T-helper 1 cell (primary cell): ENCODE data around the gene FAM227B.
"Not testable (repeated sequence)": the region's sequence is repeated elsewhere in the genome, so short reads cannot be mapped to it uniquely, and the experiment has no call there.

Source experiments
- DNase-seq, 5 donors: peaks; one replicate each; pipeline ENCODE4 v3.0.0-alpha.2; 2012 to 2020

The FAM227B gene

DNA sequence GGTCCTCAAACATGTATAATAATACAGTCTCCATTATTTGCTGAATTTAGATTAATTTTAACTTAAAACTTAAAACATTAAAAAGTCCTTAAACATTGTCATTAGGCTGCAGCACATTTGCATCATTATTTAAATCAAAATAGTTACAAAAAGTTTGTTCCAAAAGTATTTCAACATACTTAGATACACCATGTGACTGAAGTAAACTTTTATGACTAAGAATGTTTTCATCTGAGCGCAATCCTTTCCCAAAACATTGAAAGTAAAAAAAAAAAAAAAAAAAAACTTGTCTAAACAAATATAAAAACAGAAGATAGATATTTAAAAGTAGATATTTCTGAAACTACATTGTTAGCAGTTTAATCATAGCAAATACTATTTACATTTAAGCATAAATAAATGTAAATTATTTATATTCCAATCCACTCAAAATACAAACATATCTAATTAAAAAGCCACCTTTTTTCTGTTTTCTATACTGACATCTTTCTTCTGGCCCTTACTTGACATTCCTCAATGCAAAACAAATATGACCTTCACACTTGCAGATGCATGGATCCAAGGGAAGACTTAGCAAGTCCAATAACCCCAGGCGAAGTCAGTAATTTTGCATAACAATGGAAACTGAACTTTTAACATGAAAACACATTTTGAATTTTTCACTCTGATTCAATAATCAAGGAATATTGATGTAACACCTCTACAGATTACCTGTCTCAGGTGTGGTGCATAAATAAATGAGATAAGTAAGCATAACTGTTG is 10.3 kb downstream of the FAM227B start:
- DNase-seq: no peak

DNA sequence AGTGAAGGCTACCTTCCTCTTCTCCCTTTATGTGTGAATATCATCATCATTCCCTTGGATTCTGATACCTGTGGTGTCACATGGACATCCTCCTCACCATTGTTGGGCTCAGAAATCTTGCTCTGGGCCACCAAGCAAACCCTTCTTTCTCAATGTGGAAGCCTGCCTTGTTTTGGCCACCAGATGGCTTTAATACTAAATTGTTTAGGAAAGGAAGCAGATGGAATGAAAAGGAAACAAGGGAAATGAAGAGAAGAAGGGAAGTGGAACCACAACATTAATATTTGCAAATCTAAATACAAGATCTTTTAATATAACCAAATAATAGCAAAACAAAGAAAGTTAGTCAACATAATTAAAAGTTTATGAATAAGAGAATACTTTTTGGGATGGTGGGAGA is 14.0 kb downstream of the FAM227B start:
- no peak for DNase-seq

DNA sequence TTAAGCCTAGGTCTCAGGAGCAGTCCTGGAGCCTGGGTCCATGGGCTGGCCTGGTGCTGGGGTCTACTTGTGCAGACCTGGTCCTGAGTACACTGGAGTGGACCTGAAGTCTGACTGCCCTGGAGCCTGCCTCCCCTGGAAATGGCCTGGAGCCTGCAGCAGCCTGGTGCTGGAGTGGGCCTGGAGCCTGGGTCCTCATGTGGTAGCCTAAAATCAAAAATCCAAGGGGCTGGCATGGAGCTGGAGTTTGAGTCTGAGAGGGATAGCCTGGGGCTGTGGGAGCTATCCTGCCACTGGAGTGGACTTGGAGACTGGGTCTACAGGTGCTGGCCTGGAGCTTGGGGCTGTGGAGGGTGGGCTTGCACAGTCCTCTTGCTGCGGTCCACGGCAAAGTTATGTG is 15.0 kb downstream of the FAM227B start:
- DNase-seq: no peak

DNA sequence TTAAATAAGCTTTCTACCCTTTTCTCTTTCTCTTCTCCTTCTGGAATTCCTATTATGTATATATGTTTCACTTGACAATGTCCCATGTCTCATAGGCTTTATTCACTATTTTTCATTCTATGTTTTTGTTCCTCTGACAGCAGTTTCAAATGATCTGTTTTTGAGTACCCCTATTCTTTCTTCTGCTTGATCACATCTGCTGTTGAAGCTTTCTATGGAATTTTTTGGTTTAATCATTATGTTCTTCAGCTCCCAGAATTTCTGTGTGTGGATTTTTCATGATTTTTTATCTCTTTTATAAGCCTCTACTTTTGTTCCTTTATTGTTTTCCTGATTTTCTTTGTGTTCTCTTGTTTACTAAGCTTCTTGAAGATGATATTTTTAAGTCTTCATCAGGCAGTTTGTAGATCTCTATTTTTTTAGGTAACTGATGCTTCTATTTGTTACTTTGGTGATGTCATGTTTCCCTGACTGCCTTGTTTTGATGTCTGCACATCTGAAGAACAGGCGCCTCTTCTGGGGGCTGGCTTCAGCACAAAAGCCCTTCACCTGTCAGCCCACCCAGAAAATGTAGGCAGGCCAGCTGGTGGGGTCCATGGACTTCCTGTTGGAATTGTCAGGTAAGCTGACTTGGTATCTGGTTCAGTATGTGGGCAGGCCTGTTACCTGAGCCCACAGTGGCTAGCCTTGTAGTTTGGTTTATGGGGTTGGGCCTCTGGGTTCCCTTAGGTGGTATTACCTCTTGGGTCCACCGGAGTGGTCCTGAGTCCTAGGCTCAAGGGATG is 15.8 kb downstream of the FAM227B start:
- no peak for DNase-seq

- not testable (repeated sequence) for DNase-seq
These were observed 27.7 kb downstream of the FAM227B start for GRCh38 chr15:49592829-49593316.

GRCh38 chr15:49589030-49589429 is 31.6 kb downstream of the FAM227B start:
- DNase-seq: no peak

GRCh38 chr15:49573421-49573820 is 47.2 kb downstream of the FAM227B start:
- no peak for DNase-seq

- no peak for DNase-seq
These were observed 49.9 kb downstream of the FAM227B start for GRCh38 chr15:49570672-49571071.

GRCh38 chr15:49570174-49570573 is 50.4 kb downstream of the FAM227B start:
- no peak for DNase-seq

DNA sequence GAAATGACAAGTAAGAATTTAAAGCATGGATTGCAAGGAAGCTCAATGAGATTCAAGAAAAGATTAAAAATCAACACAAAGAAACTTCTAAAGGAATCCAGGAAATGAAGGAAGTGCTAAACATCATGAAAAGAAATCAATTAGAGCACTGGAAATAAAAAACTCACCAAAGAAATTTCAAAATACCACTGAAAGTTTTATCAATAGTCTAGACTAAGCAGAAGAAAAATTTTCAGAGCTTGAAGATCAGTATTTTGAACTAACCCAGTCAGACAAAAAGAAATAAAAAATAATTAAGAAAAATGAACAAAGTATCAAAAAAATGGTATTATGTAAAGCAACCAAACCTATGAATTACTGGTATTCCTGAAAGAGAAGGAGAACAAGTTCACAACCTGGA is 60.6 kb downstream of the FAM227B start:
- DNase-seq: no peak

DNA sequence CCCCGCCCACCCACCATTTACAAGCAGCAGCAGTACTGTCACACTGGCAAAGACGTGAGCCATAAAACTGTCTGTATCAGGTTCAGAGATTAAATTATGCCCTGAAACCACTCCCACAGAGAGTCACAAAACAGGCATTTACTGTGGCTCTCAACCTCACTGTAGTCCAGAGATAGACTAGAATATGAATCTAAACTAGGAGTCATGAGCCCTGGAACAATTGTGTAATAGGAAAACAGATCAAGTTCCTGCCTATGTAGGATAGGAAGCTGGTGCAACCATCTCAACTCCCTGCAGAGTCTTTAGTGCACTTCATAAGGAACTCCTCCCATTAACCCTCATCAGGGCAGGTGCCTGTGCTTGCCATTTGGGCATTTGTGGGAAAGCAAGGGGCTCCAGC is 61.7 kb downstream of the FAM227B start:
- no peak for DNase-seq

DNA sequence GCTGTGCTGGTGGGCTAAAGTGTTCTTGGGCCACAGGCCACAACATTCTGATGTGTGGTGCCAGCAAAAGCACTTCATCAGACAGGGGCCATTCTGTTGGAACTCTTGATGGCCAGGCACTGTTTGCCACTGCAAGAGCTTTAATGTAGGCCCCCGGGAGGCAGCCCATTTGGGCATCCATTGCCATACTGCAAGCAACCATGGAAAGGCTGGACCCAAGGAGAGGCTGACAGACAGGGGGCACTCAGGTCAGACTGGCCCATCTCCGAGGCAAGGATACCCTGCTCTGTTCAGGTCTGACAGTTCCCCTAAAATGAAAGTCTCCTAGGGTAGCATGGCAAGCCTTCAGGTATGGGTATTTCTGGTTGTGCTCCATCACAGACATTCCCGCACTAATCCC is 64.2 kb downstream of the FAM227B start:
- DNase-seq: no peak

DNA sequence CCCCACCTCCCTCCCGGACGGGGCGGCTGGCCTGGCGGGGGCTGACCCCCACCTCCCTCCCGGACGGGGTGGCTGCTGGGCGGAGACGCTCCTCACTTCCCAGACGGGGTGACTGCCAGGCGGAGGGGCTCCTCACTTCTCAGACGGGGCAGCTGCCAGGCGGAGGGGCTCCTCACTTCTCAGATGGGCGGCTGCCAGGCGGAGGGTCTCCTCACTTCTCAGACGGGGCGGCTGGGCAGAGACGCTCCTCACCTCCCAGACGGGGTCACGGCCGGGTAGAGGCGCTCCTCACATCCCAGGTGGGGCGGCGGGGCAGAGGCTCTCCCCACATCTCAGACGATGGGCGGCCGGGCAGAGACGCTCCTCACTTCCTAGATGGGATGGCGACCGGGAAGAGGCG is 70.3 kb downstream of the FAM227B start:
- DNase-seq: not testable (repeated sequence)

DNA sequence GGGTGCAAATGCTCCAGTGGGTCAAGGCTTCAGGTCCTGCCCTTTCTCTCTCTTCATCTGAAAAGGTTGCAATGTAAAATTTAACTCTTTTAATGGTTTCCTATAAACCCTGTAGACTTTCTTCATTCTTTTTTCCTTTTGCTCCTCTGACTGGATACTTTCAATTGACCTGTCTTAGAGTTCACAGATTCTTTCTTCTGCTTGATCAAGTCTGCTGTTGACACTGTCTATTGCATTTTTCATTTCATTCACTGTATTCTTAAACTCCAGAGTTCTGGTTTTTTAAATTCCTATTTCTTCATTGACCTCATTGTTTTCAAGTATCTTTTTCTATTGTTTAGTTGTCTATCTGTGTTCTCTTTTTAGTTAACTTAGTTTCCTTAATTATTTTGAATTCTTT is 82.1 kb downstream of the FAM227B start:
- DNase-seq: no peak

GRCh38 chr15:49530092-49530491 is 90.5 kb downstream of the FAM227B start:
- no peak for DNase-seq

GRCh38 chr15:49528289-49528688 is 92.3 kb downstream of the FAM227B start:
- no peak for DNase-seq

GRCh38 chr15:49521802-49522201 is 98.8 kb downstream of the FAM227B start:
- no peak for DNase-seq

- not testable (repeated sequence) for DNase-seq
These were observed 107.9 kb downstream of the FAM227B start for GRCh38 chr15:49512739-49513138.

DNA sequence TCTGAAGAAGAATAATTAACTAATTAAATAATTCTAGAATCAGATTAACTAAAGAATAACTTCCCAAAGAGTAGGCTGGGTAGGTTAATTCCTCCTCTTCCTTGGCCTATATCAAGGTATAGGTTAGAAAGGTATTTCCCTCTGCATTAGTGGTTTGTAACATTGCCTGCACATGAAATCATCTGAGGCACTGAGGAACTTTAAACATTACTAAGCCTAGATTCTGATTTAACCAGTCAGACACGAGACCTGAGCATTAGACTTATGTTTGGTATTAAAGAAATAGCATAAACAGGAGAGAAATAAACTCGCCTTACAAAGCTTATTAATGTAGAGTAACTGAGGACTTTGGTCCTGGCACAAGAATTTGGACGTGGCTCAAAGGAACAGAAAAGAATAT is 113.4 kb downstream of the FAM227B start:
- DNase-seq: no peak

- DNase-seq: no peak
These were observed 114.3 kb downstream of the FAM227B start for GRCh38 chr15:49506341-49506740.

- DNase-seq: no peak
These were observed 119.0 kb downstream of the FAM227B start for GRCh38 chr15:49501586-49501985.

DNA sequence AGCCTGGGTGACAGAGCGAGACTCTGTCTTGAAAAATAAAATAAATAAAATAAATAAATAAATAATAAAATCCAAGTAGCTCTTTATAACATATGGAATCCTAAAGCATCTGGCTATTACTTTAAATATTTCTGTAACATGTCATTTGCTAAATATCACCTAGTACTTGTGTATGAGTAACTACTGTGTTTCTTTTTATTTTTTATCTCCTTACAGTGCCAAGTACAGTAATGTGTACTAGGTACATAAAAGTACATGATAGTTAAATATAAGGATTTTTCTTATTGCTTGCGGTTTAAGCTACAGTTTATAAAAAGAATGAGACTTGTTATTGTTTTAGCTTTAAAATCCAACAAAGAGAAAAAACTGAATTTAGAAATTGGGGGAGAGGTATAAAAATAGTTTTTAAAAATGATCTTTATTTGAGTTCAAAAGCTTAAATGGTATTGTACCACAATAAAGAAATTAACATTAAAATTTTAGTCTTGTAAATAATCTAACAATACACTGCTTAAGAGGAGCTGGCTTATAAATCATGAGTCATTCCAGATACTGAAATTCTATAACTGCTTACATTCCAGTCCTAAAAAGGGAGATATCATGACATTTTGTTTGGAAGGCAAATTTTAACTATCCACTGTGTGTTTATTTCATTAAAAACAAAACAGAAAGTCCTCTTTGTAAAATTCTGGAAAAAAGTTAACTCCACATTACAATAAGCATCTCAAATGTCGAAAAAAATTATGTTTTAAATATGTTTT is 124.4 kb downstream of the FAM227B start:
- DNase-seq: no peak

DNA sequence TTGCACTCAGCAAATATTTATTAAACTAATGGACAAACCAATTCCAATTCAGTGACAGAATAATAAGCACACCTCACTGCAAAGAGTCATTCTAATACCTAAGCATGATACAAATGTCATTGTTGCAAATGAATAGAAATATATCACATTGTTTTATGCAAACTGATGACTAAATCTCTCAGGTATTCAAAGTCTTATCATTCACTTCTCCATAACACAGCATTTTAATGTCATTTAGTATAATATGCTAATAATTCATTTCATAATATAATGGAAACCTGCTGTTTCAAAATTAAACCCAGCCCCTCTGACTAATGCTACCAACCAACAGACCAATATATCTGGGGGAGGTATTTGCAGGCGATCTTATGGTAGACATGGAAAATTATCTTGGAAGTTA is 125.8 kb downstream of the FAM227B start:
- DNase-seq: no peak
